HTERT RPE-1 (cell line): ENCODE results near the gene DIPK2B.

Experiments
- in situ Hi-C: fragments of 300-500 bp; cut with MboI; formaldehyde crosslinking; loops from 4 replicates; pipeline ENCODE4 v1.14.3; 2020; ENCODE audit warnings: low sequenced_read_pairs

The DIPK2B gene

DNA sequence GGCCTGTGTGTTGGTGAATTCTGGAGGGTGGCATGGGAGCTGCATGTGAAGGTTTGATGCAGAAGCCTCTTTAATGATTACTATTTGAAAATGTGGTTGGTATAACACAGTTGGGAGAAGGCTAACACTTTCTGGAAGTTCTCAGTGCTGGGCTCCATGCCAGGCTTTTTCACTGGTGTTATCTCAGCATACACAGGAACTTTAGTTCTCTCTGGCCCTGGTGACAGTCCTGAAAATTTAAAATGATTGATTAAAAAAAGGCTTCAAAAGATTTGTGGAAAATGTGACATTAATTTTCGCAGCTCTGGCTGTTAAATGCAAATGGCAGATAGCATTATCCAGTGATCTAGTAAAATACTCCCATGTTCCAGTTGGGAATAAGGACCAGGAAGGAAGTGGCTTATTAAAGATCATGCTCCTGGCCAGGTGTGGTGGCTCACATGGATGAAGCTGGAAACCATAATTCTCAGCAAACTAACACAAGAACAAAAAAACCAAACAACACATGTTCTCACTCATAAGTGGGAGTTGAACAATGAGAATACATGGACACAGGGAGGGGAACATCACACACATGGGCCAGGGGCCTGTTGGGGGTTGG is 36.6 kb downstream of the DIPK2B start:
- in situ Hi-C loops, result no loop called here

DNA sequence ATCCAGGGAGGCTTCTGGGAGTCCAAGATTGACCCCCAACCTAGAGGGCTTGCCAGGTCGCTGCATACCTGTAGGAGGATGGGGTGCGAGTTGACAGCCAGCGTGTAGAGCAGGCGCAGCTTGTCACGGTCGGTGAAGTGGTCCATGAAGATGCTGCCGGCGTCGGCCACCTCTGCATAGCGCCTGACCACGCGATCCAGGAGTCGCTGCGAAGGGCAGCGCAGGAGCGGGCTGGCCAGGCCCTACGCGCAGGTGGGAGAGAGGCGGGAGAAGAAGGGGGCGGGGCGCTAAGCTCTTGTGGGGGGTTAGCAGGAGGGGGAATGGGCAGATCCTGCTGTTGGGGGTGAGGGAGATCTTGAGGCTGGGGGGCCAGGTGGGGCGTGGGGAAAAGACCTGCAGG is 43.0 kb downstream of the DIPK2B start:
- in situ Hi-C loops, result no loop called here

DNA sequence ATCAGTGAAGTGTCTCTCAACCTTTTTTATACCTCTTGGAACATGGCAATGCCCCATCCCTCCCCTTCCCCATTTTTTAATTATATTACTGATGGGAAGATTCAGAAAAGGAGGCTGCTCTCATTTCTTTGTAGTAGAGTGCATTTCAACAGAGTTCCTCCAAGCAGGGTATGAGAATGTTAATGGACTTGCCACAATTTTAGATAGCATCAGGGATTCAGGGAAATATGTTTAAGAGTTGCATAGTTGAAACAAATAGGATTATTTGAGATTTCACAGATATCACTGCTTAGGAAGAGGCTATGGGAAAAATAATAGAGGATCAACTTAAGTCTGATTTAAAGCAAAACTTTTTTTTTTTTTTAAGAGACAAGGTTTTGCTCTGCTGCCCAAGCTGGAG is 46.2 kb downstream of the DIPK2B start:
- in situ Hi-C loops, result no loop called here

DNA sequence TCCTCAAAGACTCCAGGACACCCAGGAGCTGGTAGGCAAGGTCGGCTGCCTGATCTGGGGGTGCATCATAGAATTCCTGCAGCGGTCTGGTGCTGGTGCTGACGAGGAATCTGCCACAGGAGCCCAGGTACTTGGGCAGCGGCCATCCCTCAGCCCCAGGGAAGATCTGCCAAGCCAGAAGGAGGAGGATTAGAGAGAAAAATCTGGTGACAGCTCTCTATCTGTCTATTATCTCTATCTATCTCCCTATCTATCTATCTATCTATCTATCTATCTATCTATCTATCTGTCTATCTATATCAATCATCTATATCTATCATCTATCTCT is 46.7 kb downstream of the DIPK2B start:
- in situ Hi-C loops, result no loop called here
